NB4 (cell line): ENCODE results near the gene SERBP1.

Source experiments
- DNase-seq: peaks from one replicate; pipeline ENCODE4 v3.0.0; 2010; ENCODE audit warnings: low read depth
- H3K4me3 ChIP-seq: one replicate; pipeline ENCODE4 v1.5.1; 2011; ENCODE audit warnings: mild to moderate bottlenecking, low read depth, low read length, moderate library complexity
- CTCF ChIP-seq: IDR thresholded peaks from one replicate; pipeline ENCODE4 v1.5.1; 2012; ENCODE audit warnings: low read depth, low read length
- MYC ChIP-seq: IDR thresholded peaks from 2 replicates; pipeline ENCODE4 v1.6.1; 2011; ENCODE audit warnings: low read depth, low read length
- POLR2A ChIP-seq: IDR thresholded peaks from 2 replicates; pipeline ENCODE4 v1.6.1; 2011; ENCODE audit warnings: mild to moderate bottlenecking; ENCODE audit not compliant: insufficient read length; ENCODE audit errors: extremely low read depth
- TF ChIP-seq, protein P1 (sequence below): IDR thresholded peaks from 2 replicates; pipeline ENCODE4 v1.6.1; 2011; ENCODE audit warnings: low read depth, low read length

The SERBP1 gene

DNA sequence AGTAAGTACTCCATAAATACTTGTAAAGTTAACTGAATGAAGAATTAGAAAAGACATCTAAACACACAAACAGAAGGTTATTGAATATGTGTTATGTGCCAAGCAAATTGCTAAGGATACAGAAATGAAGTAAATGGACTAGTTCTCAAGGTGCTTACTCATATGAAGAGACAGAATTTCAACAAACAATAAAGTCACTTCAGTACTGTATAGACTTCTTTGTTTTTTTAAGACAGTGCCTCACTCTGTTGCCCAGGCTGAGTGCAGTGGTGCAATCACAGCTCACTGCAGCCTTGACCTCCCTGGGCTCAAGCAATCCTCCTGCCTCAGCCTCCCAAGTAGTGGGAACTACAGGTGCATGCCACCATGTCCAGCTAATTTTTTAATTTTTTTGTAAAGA, 57.3 kb downstream of the SERBP1 start:
- TF ChIP-seq CTCF (no peak), POLR2A (no peak), MYC (no peak)
- DNase-seq: no peak
- no peak overlapping the region for H3K4me3 ChIP-seq

GRCh38 chr1:67372136-67372535, 58.1 kb downstream of the SERBP1 start:
- no peak for TF ChIP-seq MYC
- no peak for TF ChIP-seq POLR2A
- no peak for TF ChIP-seq CTCF
- TF ChIP-seq, protein P1, sequence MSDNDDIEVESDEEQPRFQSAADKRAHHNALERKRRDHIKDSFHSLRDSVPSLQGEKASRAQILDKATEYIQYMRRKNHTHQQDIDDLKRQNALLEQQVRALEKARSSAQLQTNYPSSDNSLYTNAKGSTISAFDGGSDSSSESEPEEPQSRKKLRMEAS: no peak
- no peak for DNase-seq
- H3K4me3 ChIP-seq: no peak overlapping the region

DNA sequence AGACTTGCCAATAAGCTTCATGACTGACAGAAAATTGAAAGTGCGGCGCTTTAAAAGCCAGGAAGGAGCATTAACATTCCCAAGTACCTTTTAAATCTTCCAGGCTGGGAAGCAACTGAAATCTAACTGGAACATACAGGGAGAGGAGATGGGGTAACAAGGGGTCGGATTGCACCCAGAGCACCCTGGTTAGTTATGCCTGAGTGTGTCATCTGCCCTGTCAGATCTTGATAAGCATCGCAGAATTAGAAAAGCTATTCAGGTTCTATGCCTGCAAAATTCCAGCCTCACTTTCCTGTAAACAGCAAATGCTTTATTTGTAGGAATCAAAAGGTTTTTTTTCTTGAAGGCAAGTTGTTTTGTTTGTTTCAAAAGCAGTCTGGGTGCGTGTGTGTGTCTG, 58.5 kb downstream of the SERBP1 start:
- no peak overlapping the region for H3K4me3 ChIP-seq
- TF ChIP-seq POLR2A (no peak), MYC (no peak), CTCF (no peak)
- TF ChIP-seq, protein P1: no peak
- no peak for DNase-seq

DNA sequence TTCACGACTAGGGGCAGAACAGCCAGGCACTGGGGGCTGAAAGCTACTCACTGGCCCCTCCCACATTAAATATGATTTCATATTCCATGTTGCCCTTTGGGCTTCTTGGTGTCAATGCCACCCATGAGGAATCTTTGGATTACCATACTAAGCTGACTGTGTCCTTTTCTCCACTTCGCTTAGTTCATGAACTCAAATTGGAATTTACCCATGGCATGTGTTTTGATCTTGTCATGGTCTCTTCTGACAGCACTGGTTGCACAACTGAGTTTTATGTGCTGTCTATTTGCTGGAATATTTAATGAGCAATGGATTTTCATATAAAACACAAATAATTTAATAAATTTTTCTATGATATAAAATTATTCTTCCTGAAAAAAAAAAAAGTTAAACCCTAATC, 59.2 kb downstream of the SERBP1 start:
- TF ChIP-seq, protein P1: no peak
- no peak for TF ChIP-seq MYC
- no peak for TF ChIP-seq POLR2A
- no peak for TF ChIP-seq CTCF
- H3K4me3 ChIP-seq: no peak overlapping the region
- DNase-seq: no peak

DNA sequence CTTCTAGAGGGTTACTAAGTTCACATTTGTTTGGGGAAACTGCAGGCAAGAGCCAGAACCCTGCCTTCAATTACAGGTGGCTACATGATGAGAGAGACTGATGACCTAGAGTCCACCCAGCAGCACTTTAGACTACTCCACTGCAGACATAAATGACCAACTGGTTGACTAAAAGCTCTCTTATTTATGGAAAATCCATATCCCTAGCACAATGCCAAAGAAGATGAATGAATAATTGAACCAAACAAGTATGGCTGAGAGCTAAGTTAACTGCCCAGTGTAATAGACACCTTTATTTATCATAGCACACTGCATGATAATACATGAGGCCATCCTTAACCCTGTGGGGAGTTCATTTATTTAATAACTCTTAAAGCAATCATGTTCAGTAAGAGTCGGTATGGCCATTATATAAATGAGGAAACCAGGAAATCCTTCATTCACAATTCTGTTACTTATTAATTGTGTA, 62.1 kb downstream of the SERBP1 start:
- DNase-seq: no peak
- TF ChIP-seq POLR2A: no peak
- TF ChIP-seq MYC: no peak
- TF ChIP-seq, protein P1: no peak
- no peak overlapping the region for H3K4me3 ChIP-seq

DNA sequence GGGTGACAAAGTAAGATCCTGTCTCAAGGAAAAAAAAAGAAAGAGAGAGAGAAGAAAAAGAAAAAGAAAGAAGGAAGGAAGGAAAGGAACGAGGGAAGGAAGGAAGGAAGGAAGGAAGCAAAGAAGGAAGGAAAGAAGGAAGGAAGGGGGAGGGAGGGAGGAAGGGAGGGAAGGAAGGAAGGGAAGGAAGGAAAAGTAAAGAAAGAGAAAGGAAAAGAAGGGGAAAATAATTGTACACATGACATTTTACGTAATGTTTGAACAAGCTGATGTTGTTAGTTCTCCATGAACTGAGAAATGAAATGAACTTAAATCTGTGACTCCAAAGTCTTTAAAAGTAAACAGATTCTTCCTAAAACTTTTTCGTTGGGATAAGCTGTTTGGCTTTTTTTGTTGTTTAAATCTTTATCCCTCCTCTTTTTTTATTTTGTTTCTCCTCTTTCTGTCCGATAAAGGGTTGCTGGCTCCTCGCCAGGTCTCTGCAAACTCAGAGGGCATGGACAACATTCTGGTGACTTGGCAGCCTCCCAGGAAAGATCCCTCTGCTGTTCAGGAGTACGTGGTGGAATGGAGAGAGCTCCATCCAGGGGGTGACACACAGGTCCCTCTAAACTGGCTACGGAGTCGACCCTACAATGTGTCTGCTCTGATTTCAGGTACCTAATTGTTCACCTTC, 62.7 kb downstream of the SERBP1 start:
- H3K4me3 ChIP-seq: no peak overlapping the region
- TF ChIP-seq CTCF (no peak), POLR2A (no peak), MYC (no peak)
- TF ChIP-seq, protein P1: no peak
- no peak for DNase-seq
